HG03175 (cell line): ENCODE results near the gene PIP5K1B.
A peak's percentile ranks its signal among the peaks of the same experiment; 100 is the strongest.
"Not testable (repeated sequence)": the region's sequence is repeated elsewhere in the genome, so short reads cannot be mapped to it uniquely, and the experiment has no call there.

Source experiments
- ATAC-seq: cut with Tn5 transposase; IDR thresholded peaks from one replicate; pipeline ENCODE4 v1.9.1; 2021; ENCODE audit warnings: mild to moderate bottlenecking, moderate library complexity; ENCODE audit not compliant: unreplicated experiment

The PIP5K1B gene

DNA sequence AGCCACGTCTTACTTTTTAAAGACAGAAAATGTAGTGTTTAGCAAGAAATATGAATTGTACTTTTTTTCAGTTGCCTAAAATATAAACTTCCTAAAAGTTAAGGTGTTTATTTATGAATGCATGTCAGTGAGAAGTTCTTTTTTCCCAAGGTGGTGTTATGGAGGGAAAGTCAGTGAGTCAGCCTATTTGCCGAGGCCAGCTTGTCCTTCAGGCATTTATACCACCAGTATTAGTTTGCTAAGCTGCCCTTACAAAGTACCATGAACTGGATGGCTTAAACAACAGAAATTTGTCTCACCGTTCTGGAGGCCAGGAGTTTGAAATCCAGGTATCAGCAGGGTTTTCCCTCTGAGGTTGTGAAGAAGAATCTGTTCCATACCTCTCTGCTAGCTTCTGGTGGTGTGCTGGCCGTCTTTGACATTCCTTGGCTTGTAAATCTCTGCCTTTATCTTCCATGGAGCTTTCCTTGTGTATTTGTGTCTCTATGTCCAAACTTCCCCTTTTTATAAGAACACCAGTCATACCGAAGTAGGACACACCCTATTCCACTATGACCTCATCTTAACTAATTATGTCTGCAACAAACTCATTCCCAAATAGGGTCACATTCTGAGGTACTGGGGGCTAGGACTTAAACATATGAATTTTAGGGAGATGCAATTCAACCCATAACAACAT is 270.5 kb downstream of the PIP5K1B start:
- ATAC-seq, result no peak

DNA sequence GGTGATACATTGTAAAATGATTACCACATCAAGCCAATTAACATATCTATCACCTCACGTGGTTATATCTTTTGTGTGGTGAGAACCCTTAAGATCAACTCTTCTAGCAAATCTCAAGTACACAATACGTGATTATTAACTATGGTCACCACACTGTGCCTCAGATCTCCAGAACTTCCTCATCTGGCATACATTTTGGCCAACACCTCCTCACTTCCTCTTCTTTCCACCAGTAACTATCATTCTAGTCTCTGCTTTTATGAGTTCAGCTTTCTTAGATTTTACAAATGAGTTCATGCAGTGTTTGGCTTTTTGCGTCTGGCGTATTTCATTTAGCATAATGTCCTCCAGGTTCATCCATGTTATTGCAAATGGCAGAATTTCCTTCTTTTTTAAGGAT is 273.0 kb downstream of the PIP5K1B start:
- ATAC-seq, result peak; percentile 43

- ATAC-seq, result no peak
Measured at GRCh38 chr9:68978501-68978900, 273.5 kb downstream of the PIP5K1B start.

DNA sequence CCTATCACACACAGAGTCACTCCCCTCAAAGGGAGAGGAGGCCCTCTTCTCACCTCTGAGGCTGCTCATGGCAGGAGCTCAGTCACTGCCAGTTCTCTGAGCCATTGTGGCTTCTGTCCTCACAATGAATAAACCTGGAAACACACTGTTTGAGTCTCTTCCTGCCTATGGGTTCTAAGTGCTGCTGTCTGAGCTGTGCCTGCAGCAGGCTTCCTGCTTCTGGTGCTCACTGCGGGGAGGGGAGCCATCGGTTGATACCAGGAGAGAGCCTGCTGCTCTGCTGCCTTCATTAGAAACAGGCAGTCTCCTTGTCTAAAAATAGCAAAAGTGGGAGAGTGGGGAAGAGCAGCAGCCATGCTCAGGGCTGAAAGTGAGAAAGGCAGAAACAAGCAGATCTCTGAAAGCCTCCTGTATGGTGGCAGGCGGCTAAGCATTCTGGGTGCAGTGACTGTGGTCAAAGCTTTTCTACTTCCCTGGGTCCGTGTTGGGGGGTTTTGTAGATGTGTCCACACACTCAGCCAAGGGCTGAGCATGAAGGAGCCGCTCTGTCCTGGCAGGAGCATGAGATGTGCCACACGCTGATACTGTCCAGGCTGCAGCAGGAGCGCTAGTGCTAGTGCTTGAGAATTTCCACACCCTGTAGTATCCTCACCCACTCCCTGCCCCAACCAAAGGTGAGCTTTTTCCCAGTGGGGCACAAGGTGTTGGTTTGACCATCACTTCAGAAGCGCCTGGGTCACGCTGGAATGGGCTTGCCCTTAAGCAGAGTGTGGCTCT is 274.7 kb downstream of the PIP5K1B start:
- ATAC-seq, result no peak

DNA sequence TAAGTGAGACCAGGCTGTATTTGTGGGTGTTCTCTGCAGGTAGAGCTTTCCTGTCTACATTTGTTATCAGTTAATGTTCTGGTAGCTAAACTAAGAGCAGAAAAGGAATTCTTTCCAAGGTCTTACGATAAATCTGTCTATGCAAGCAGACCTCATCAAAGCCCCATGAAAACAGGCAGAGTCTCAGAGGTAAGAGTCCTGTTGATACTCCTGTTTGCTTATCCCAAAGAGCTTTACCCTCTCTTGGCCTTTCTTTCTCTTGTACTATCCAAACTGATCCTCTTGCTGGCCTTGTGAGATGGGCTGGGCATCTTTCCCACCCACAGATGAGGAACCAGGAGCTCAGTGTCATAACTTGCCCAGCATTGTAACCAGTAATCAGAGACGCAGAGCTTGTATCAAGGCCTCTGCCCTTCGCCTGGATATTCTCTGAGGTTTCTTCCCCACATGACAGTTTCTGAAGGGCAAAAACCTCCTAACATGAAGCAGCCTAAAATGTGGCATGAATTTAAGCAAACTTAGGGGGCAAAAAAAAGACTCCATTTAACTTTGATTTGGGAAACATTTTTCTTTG is 275.4 kb downstream of the PIP5K1B start:
- no peak for ATAC-seq

GRCh38 chr9:68981789-68982188 is 276.7 kb downstream of the PIP5K1B start:
- peak; percentile 45 for ATAC-seq

DNA sequence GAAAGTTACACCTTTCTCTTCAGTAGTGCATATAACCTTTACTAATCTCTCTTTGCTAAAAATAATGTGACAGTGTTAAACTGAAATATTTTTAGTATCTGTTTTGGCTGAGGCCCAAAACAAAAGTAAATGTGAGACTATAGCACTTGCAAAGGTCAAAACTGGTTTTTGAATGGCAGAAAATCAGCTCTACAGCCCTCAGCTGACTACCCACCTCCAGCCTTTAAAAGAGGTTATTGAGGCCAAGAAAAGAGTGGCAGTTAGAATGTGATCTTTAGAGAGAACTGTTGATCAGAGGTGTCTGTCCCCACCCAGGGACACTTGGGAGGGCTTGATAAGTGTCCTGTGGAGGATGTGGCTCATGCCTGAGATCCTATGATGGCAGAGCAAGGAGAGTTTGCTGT is 278.0 kb downstream of the PIP5K1B start:
- ATAC-seq, result peak; percentile 35

DNA sequence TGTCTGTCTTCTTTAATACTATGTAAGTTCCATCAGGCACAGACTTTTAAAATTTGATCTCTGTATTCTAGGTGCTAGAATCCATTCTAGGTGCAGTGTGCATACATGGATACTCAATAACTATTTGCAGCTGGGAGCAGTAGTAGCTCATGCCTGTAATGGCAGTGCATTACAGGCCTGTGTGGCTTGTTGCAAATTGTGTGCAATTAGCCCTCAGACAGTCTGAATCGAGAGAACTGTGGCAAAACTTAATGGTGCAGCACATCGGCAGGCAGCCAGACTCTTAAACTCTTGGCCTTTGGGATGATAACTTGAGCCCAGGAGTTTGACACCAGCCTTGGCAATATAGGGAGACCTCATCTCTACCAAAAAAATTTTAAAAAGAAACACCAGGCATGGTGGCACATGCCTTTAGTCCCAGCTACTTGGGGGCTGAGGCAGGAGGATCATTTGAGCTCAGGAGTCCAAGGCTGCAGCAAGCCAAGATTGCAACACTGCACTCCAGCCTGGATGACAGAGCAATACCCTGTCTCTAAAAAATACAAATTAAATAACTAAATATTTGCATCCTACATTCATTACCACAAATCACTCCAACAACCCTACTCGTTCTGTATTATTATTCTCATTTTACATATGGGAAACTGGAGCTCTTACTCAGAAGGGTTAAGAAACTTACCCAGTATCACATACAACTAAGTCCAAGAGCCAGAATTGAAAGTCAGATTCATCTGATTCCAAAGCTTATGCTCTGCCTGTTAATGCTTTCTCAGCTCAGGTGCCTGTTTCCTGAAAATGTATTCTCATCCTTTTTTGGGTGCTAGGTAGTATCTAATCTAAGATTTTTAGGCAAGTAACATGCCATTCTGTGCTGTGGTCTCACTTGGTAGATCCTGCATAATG is 278.7 kb downstream of the PIP5K1B start:
- ATAC-seq, result no peak

- not testable (repeated sequence) for ATAC-seq
Measured at GRCh38 chr9:68986949-68987348, 281.9 kb downstream of the PIP5K1B start.

- ATAC-seq, result no peak
Measured at GRCh38 chr9:68991457-68991856, 286.4 kb downstream of the PIP5K1B start.

- ATAC-seq, result no peak
Measured at GRCh38 chr9:68995776-68996175, 290.7 kb downstream of the PIP5K1B start.

DNA sequence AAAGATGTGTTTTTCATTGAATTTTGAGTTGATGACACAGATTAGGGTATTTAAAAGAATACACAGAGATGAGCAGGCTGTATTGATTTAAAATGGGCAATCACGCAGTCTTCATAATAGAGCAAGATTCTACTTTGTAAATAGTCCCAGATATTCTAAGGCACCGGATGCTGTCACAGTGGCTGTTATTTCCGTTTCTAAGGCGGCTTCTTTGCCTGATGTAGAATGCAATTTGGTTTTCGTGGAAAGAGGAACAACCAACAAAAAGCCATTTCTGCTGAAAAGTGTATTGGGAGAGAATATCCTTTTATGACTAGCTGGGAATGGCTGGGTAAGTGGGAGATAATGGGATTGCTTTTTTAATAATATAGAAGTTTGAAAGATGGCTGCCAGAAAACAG is 291.4 kb downstream of the PIP5K1B start:
- no peak for ATAC-seq

- ATAC-seq, result no peak
Measured at GRCh38 chr9:68997666-68998065, 292.6 kb downstream of the PIP5K1B start.

GRCh38 chr9:68998385-68998784 is 293.3 kb downstream of the PIP5K1B start:
- ATAC-seq, result no peak

- no peak for ATAC-seq
Measured at GRCh38 chr9:68998812-68999211, 293.8 kb downstream of the PIP5K1B start.

DNA sequence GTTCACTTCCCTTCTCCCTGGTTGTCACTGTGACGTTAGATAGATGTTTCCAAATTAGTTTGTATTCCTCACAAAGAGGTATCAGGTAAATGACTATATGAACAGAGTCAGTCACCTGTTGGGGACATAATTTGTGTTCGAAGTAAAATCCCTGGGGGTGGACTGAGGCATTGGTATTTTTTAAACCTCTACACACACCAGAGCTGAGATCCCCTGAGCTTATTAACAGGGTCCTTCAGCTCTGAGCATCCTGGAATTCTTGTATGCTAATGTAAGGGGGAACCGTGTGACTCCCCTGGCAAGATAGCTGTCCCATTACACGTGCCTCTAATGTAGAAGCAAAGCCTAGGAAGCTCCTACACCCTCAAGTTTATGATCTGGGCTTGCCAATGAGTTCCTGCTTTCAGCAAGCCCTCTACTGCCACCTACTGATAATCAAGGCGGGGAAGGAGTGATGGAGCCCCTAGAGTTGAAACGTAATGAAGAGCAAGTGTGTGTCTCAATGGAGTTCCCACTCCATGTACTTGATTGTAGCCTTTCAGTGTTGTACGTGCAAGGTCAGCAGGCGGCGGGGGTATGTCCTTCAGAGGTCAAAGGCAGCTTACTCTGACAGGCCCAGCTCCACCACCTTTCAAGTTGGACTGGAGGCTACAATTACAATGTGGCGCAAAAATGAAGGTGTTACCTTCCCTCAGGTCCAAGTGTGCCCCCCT is 294.5 kb downstream of the PIP5K1B start:
- peak; percentile 77 for ATAC-seq

GRCh38 chr9:69001921-69002320 is 296.9 kb downstream of the PIP5K1B start:
- ATAC-seq, result no peak

DNA sequence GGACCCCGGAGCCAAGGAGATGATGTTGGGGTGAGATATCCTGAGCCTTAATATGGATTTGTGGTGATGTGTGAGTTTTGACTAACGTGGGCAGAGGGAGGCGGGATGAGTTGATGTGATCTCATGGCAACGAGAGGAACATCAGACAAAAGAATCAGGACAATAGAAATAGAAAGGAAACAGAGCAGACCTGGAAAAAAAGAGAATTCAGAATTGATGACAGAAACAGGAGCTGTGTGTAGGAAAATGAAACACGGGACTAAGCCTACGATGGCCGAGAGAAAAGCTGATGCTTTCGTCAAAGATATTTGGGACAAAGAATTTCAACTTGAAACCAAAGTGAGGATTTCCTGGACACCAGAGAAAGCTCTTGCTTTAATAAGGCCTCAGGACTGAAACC is 298.0 kb downstream of the PIP5K1B start:
- no peak for ATAC-seq

DNA sequence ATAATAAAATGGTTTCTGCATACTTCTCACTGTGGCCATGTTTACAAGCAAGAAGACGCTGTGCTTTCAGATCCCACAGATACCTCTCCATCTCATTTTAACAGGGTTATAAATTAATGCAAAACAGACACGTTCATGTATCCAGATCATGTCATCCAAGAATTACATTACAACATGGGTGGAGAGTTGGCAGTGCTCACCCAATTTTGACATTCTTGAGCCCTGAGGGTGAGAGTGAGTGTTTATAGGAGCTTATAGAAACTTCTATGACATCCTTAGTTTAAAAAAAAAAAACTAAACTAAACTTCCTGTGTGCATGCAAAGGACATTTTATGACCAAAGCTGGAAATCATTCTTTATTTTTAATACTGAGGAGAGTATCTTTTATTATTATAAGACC is 299.8 kb downstream of the PIP5K1B start:
- no peak for ATAC-seq

- ATAC-seq, result no peak
Measured at GRCh38 chr9:69009708-69010107, 304.7 kb downstream of the PIP5K1B start.
